Inferior parietal cortex (tissue), 1 donor: ENCODE data around the gene CD59.
"Not testable (repeated sequence)": the region's sequence is repeated elsewhere in the genome, so short reads cannot be mapped to it uniquely, and the experiment has no call there.

Experiments
- DNase-seq: peaks from one replicate; pipeline ENCODE4 v3.0.0-alpha.2; 2016; ENCODE audit errors: extremely low spot score

CD59 gene

GRCh38 chr11:33742249-33742851 is 6.1 kb upstream of the CD59 start:
- DNase-seq, result no peak

- no peak for DNase-seq
Observed at GRCh38 chr11:33741806-33742205, 5.6 kb upstream of the CD59 start.

- no peak for DNase-seq
Observed at GRCh38 chr11:33737362-33737821, 1.2 kb upstream of the CD59 start.

GRCh38 chr11:33735271-33736147 is 714 bp downstream of the CD59 start:
- no peak for DNase-seq

GRCh38 chr11:33734441-33735270 is 1.6 kb downstream of the CD59 start:
- no peak for DNase-seq

GRCh38 chr11:33733980-33734379 is 2.2 kb downstream of the CD59 start:
- no peak for DNase-seq

GRCh38 chr11:33731723-33732531 is 4.3 kb downstream of the CD59 start:
- no peak for DNase-seq

- no peak for DNase-seq
Observed at GRCh38 chr11:33730716-33731115, 5.5 kb downstream of the CD59 start.

- DNase-seq, result not testable (repeated sequence)
Observed at GRCh38 chr11:33729072-33729664, 7.1 kb downstream of the CD59 start.

- not testable (repeated sequence) for DNase-seq
Observed at GRCh38 chr11:33727539-33727938, 8.7 kb downstream of the CD59 start.

GRCh38 chr11:33725496-33725895 is 10.7 kb downstream of the CD59 start:
- DNase-seq, result no peak

- DNase-seq, result no peak
Observed at GRCh38 chr11:33724644-33725035, 11.6 kb downstream of the CD59 start.

- no peak for DNase-seq
Observed at GRCh38 chr11:33723238-33723881, 12.9 kb downstream of the CD59 start.

GRCh38 chr11:33722590-33723234 is 13.5 kb downstream of the CD59 start:
- DNase-seq, result no peak

GRCh38 chr11:33721984-33722383 is 14.2 kb downstream of the CD59 start:
- no peak for DNase-seq

GRCh38 chr11:33721426-33721825 is 14.8 kb downstream of the CD59 start:
- no peak for DNase-seq

GRCh38 chr11:33719587-33719986 is 16.6 kb downstream of the CD59 start:
- DNase-seq, result no peak

GRCh38 chr11:33718440-33718839 is 17.8 kb downstream of the CD59 start:
- DNase-seq, result no peak

- no peak for DNase-seq
Observed at GRCh38 chr11:33716243-33716642, 20.0 kb downstream of the CD59 start.

- DNase-seq, result no peak
Observed at GRCh38 chr11:33713856-33714398, 22.3 kb downstream of the CD59 start.
